Dermis blood vessel endothelial cell (primary cell): ENCODE measurements around the gene SLC38A1. TPM values are rescaled to one million over a fixed set of nuclear protein-coding genes. Genes with fewer than 3 reads are reported as not detected.
"Not testable (repeated sequence)": the region's sequence is repeated elsewhere in the genome, so short reads cannot be mapped to it uniquely, and the experiment has no call there.

Experiments used
- DNase-seq: peaks from one replicate; pipeline ENCODE4 v3.0.0; 2010
- total RNA-seq: library from RNA; depleted of rRNA; stranded (reverse); fragments of >200 nt; gene quantifications from 2 replicates; pipeline ENCODE4 v1.2.3, GENCODE V29; 2014

The SLC38A1 gene
- total RNA-seq, 1 donor from 2014 or later: 136 TPM

GRCh38 chr12:46162549-46163076 lies 106.2 kb downstream of the SLC38A1 start:
- DNase-seq: not testable (repeated sequence)

GRCh38 chr12:46160981-46161690 lies 107.7 kb downstream of the SLC38A1 start:
- DNase-seq: no peak

DNA sequence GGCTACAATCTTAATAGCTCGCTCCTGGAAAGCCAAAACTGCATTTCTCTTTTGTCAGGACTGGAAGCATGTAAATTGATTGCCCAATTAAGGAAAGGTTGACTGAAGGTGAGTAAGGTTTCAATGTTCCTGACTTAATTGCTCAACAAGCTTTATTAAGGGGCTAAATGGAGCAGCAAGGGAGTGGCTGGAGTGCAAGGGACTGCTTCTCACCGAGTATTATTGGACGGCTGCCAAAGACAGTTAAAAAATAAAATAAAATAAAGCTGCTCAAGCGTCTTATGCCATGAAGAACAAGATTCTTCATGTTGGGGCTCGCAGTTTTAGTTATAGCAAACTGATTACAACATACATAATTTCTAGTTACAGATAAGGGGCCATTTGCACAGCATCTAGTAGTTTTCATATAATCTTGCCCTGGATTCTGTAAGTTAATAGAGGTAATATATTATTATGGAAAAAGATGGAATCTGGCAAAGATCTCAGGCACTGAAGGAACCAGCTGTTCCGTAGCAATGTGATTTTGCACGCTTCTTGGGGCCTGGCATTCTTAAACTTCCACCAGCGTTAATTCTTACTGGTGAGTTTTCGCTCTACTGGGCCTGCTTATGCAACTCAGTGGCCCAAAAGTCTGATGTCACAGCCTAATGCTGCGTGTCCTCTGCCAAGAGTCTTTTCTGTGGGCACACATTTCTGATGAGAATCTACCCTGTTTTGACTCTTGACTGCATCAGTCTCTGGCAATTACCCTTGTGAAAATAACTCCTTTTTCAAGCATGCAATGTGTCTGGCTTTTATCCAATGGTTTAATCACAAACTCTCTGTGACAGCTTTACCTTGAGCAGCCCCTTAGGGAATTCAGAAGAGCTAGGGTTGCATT lies 108.5 kb downstream of the SLC38A1 start:
- no peak for DNase-seq

DNA sequence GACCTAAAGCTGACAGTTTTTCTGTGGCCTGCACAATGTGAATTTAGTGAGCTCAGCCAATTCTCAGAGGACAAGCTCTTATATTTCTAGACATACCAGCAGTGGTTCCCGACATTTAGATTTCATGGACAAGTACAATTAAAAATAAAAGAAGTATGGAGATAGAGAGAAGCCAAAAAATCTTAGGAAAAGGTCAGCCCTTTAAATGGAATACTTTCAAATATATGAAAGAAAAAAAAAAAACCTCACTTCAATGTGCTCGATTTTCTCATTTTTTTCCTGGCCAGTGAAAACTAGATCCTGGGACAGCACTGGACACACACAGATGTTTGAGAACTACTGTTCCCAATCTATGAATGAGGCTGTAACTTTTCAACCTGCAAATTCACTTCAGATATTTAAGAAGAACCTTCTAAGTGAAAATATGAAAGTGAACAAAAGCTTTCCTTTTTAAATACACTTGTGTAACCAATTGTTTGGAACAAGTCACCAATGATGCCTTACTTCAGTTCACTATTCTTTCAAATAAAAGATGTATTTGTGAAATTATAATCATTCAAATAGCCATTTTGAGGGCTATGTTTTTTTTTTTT lies 109.4 kb downstream of the SLC38A1 start:
- DNase-seq: no peak

DNA sequence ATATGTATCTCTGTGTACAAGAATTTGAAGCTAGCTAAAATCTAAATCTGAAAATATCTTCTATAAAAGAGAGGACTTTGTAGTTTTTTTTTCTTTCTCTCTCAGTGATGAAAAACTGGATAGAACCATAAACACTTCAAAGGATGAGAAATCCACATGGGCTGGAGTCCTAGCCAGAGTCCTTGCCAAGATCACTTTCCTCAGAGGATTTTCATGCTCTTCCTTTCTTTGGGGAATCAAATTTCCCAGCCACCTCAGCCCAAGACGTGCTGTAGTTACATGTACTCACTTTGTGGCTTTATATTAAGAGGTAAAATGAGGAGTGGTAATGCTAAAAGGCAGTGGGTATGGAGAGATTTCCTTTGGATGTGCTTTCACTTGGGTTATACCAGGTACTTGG lies 110.3 kb downstream of the SLC38A1 start:
- no peak for DNase-seq

- peak; percentile 56 for DNase-seq
Measured at GRCh38 chr12:46154221-46154985, 114.4 kb downstream of the SLC38A1 start.

DNA sequence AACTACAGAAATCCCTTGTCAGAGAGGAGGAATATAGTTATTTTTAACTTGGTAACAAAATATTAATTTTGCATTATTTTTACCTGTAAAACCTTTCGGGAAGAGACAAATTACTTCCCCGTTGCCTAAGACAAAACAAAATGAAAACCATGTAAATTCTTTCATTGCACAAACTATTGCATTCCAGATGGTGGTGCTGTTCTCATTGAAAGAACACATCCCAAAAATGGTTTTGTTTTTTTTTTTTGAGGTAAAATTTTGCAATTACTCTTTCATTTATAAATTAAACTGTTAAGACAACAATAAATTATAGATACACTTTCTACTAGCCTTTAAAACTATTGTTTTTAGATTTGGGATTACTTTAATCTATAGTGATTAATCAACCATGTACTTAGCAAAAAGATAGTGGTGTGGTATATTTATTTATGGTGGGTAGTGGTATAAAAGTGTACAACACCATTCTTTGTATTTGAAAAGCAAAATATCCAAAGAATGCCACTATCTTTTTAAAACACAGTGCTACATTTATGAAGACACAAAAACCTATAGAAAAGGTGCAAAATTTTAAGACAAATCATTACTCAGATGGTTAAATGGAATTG lies 115.5 kb downstream of the SLC38A1 start:
- peak; percentile 54 for DNase-seq

DNA sequence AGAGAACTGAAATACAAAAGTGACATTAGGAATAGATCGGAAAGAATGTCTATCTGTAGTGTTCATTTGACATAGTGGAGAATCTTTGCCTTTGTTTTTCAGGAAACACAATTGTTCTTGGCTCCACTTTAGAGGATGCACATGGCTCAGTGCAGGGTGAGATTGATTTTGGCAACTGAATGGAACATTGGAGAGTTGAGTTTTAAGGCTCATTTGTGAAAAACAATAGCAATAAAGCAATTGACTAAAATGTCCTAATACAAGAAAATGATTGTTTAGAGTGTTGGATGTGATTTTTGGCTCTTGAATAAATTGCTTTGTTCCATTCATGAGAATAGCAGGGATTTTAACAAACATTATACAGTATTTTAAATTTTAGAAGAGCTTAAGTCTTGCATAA lies 116.4 kb downstream of the SLC38A1 start:
- peak; percentile 83 for DNase-seq

DNA sequence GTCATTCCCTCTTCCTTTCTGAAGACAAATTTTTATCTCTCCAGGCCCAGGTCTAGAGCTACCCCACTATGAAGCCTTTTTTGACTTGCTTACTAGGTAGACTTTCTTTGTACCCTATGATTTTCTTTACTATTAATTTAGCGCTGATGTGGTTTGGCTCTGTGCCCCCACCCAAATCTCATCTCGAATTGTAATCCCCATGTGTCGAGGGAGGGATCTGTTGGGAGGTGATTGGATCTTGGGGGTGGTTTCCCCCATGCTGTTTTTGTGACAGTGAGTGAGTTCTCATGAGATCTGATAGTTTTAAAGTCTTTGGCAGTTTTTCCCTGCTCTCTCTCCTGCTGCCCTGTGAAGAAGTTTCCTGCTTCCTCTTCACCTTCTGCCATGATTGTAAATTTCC lies 118.1 kb downstream of the SLC38A1 start:
- no peak for DNase-seq

GRCh38 chr12:46149905-46150304 lies 118.9 kb downstream of the SLC38A1 start:
- no peak for DNase-seq

GRCh38 chr12:46149079-46149464 lies 119.8 kb downstream of the SLC38A1 start:
- DNase-seq: no peak

DNA sequence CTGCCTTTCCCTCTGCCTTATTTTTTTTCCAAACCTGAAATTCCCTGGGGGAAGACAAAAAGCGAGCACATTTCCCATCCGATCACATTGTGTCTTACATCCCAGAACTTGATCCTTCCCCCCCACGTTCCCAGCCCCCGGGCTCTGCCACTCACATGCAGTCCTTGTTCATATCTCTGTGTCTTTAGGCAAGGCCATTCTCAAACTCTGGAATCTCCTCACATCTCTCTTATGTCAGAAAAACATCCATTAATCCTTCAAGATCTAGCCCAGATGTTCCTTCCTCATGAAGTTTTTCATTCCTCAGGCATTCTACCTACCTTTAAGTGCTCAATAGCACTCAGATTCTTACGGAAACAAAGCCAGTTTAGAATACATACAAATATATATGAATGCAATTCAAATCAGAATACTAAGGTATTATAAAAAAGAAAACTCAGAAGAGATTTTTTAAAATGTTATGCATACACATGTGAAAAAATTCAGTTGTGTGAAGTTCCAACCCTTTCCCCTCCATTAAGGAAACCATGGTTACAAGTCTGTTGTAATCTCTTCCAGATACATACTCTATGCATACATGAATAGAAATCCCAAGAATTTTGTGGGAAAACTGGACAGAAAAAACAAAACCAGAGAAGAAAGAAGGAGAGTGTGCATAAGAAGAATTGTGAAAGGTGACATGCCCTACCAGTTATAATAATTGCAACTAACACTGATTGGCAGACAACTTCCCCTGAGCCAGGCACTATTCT lies 120.3 kb downstream of the SLC38A1 start:
- DNase-seq: no peak

- DNase-seq: no peak
Measured at GRCh38 chr12:46147144-46147543, 121.7 kb downstream of the SLC38A1 start.

DNA sequence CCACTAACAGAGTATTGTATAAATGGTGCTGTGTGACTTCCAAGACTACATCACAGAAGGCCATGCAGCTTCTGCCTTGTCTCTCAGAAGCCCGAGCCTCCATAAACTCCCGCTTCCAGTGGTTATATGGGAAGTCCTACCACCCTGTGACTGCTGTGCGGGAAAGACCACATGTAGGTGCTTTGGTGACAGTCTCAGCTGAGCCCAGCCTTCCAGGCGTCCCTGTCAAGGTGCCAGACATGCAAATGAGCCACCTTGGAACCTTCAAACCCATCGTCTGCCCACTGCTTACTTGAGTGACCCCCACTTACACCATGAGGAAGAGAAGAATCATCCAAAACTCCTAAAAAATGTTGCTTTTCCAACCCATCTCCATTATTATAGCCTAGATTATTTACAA lies 123.0 kb downstream of the SLC38A1 start:
- DNase-seq: no peak

DNA sequence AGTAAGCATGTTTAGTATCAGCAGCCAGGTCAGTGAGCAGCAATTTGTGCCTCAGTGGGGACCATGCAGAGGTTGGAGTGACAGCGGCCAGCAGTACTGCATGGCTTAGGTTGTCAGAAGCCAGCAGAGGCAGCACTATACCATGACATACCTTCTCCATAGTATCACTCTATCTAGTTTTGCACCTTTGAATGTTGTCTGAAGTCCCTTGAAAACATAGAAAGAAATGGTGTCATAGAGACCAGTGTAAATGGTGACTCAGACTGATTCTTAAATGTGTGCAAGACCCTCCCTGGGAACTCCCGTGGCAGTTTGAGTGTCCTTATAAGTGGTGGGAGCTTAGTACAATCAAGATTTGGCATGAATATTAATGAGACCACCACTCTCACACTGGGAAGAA lies 124.4 kb downstream of the SLC38A1 start:
- no peak for DNase-seq

DNA sequence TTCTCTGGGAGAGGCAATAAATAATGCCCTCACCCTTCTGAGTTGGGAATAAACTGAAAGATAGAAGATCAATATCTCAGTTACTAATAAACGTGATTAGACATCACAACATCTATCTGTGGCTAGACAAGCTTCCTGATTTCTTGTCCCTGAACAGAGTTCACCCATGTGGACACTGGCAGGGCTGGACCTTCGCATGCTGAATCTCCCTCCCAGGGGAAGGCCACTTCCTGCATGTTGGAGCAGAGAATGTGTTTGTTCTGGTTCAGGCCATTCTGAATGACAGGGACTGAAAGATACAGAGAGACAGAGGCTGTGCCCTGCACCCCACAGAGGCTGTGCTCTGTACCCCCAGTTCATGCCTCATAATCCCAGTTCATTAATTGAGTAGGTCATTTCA lies 132.6 kb downstream of the SLC38A1 start:
- DNase-seq: no peak

DNA sequence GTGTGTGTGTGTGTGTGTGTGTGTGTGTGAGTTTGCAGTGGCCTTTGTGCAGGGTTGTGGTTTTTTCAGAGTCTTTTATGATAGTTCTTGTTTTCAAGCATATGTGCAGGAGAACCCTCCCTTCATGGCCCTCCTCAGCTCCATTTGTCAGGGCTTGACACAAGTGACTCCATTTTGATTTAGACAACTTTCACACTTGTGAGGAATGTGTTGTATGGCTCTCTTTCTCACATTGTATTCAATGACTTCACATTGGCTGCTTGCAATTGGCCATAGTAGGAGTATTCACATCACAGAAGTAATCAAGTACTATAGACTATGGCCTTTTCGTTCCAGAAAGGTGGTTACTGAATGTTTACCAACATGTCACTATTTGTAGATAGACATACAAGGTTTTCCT lies 133.1 kb downstream of the SLC38A1 start:
- DNase-seq: no peak

DNA sequence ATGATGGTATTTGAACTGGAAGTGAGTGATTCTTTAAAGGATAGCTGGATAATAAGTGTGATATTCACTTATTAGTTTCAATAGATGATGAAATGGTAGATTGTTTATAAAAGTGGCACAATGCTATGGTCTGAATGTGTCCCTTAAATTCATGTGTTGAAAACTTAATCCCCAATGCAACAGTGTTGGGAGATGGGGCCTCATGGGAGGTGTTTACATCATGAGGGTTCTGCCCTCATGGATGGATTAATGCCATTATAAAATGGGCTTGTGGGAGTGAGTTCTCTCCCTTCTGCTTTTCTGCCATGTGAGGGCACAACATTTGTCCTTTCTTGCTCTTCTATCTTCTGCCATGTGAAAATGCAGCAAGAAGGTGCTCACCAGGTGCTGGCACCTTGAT lies 134.0 kb downstream of the SLC38A1 start:
- no peak for DNase-seq

DNA sequence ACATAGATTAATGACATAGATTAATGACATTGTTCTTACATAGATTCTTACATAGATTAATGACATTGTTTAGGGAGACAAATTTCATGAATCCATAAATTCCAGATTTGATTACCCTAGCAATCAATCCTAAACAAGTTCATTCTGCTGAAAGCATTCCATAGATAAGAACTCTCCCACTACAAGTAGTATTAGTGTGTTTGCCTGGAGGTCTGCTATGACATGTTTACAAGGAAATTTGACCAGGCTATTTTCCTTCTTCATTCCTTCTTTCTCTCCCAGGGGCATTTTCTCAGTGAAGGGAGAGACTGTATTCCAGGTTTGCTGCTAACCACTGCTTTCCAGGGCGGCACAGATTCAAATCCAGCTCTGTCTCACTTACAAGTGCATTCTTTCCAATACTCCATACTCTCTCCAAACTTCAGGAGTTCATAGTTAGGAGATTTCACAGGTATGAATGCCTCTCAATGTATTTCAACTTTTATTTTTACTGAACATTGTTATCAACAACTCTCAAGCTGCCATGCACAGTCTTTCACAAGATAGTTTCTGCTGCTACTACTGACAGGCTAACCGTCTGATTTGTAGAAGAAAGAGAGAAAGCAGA lies 134.5 kb downstream of the SLC38A1 start:
- no peak for DNase-seq

- DNase-seq: no peak
Measured at GRCh38 chr12:46133751-46134150, 135.1 kb downstream of the SLC38A1 start.
